Heart left ventricle (tissue), 16 donors: Measurements from ENCODE around the gene CTSH. TPM values are rescaled to one million over a fixed set of nuclear protein-coding genes. Genes with fewer than 3 reads are reported as not detected.

Experiments used
- ATAC-seq, 4 donors: fragments of 200-7000 bp; cut with Tn5 transposase; one replicate each; pipeline ENCODE4 v1.9.1; 2020 to 2022; ENCODE audit warnings: moderate library complexity in 4 of 4, mild to moderate bottlenecking in 3 of 4, moderate number of reproducible peaks in 1 of 4
- DNase-seq, 5 donors: peaks; one replicate each; pipeline ENCODE4 v3.0.0-alpha.2; 2020
- H3K27ac ChIP-seq, 12 donors: fragments of 200-600 bp; sonication (generic) in 4 of 12; one replicate each; pipeline versions ENCODE4 v1.5.0 to v1.8.0; 2016 to 2022; ENCODE audit warnings: mild to moderate bottlenecking in 2 of 12
- H3K27me3 ChIP-seq, 9 donors: fragments of 200-600 bp; sonication (generic) in 2 of 9; one replicate each; pipeline versions ENCODE4 v1.5.1 to v1.8.0; 2016 to 2022; ENCODE audit warnings: mild to moderate bottlenecking in 3 of 9
- H3K36me3 ChIP-seq, 9 donors: fragments of 200-600 bp; sonication (generic) in 2 of 9; one replicate each; pipeline versions ENCODE4 v1.5.0 to v1.8.0; 2018 to 2022; ENCODE audit warnings: mild to moderate bottlenecking in 2 of 9
- H3K4me1 ChIP-seq, 12 donors: fragments of 200-600 bp; sonication (generic) in 4 of 12; one replicate each; pipeline versions ENCODE4 v1.5.0 to v1.8.0; 2016 to 2022; ENCODE audit warnings: mild to moderate bottlenecking in 3 of 12
- H3K4me3 ChIP-seq, 12 donors: fragments of 200-600 bp; sonication (generic) in 4 of 12; one replicate each; pipeline versions ENCODE4 v1.5.0 to v1.8.0; 2017 to 2022; ENCODE audit warnings: mild to moderate bottlenecking in 9 of 12, moderate library complexity in 4 of 12
- H3K9me3 ChIP-seq, 12 donors: fragments of 200-600 bp; sonication (generic) in 4 of 12; one replicate each; pipeline versions ENCODE4 v1.5.0 to v1.8.0; 2016 to 2022; ENCODE audit warnings: mild to moderate bottlenecking in 1 of 12
- CTCF ChIP-seq, 12 donors: fragments of 200-600 bp; sonication (generic) in 4 of 12; IDR thresholded peaks; one replicate each; pipeline versions ENCODE4 v1.5.0 to v1.8.0; 2018 to 2022; ENCODE audit warnings: antibody characterized with exemption in 12 of 12, mild to moderate bottlenecking in 5 of 12
- POLR2A ChIP-seq, 2 donors: fragments of 450-650 bp; IDR thresholded peaks; one replicate each; pipeline ENCODE4 v1.6.1; 2017; ENCODE audit warnings: antibody characterized with exemption in 2 of 2, mild to moderate bottlenecking in 2 of 2, moderate library complexity in 2 of 2
- WGBS, 4 donors: extraction: QIAGEN DNeasy Blood & Tissue Kit in 2 of 4; methylation state at CpG; one replicate each; pipeline versions ENCODE4 v1.1.5 to v1.1.7; 2013 to 2018; 5-methylcytosine and 5-hydroxymethylcytosine counted together
- intact Hi-C, 10 donors: fragments of 100-400 bp; cut with DNase I; formaldehyde crosslinking; loops; one replicate each; pipeline versions ENCODE4 v1.11.1 to v1.14.2; 2022
- polyA plus RNA-seq, 2 donors: library from polyadenylated mRNA; stranded (reverse); fragments of 200-250 nt; gene quantifications; one replicate each; pipeline ENCODE4 v1.2.3, GENCODE V29; 2013
- total RNA-seq, 9 donors: library from RNA; depleted of rRNA in 2 of 9; stranded (reverse); fragments of >200 nt in 2 of 9; fragmentation: NEBNext Ultra II Directional in 3 of 9; extraction: Animal tissue kit (Norgen Biotek cat#: 25700) in 3 of 9; gene quantifications; one replicate each; pipeline versions ENCODE4 v1.1.0 to v1.2.4, GENCODE V29; 2016 to 2023
- donor health status: ischemic (EF 13 %, LVEDD 7.1; RV severe dilation, severe dysfunction).
- donor health status: healthy with polysubstance abuse.
- donor health status: DM: no; HTN: yes; CAD: no.
- donor health status: DM: no; HTN: no; CAD: no.
- donor health status: ischemic (EF 25% LVEDD 6.9; RV normal size, moderate dysfunction).
- donor health status: ischemic (EF 25% LVEDD 5.7; RV mildly dilated, moderate dysfunction).
- donor health status: healthy.
- donor health status: DM: yes; HTN: yes; CAD: no.
- donor health status: ischemic (EF 35%, LVEDD 5.7; RV mildly dilated, moderate dysfunction).
- donor health status: nonischemic (EF 11% LVEDD 7.7; RV severe dilation, severe dysfunction).
- donor health status: DM: yes; HTN: yes; CAD: no.
- donor health status: PGD.
- donor health status: ischemic (EF 29% LVEDD 5.4; RV normal size, mild dysfunction).
- donor health status: nonischemic (EF 23%, LVEDD 6.1; RV moderate dilation, normal function).

Gene CTSH
- total and polyA plus RNA-seq, 11 donors = 27.8 to 165 (median 82.4) TPM

GRCh38 chr15:78898540-78898939 lies 46.3 kb downstream of the CTSH start:
- WGBS, 4 donors = 73 to 93% (median 88%) methylated on average over 4 of the region's 4 CpGs
- no peaks in the 10 kb centered on the region for H3K27me3 ChIP-seq
- H3K9me3 ChIP-seq = no peaks in the 10 kb centered on the region
- H3K36me3 ChIP-seq = peaks cover 0 to 100% (median 100%) of the 10 kb centered on the region in 9 donors
- H3K27ac ChIP-seq = no peak overlapping the region
- no peak overlapping the region for H3K4me3 ChIP-seq
- H3K4me1 ChIP-seq = peaks cover 0 to 27% (median 16%) of the 10 kb centered on the region in 12 donors
- intact Hi-C loops = no loop called here
- TF ChIP-seq CTCF (IDR thresholded peaks at IDR 0.05) = no peak
- TF ChIP-seq POLR2A (IDR thresholded peaks at IDR 0.05) = no peak
- no peak for ATAC-seq
- DNase-seq = no peak

DNA sequence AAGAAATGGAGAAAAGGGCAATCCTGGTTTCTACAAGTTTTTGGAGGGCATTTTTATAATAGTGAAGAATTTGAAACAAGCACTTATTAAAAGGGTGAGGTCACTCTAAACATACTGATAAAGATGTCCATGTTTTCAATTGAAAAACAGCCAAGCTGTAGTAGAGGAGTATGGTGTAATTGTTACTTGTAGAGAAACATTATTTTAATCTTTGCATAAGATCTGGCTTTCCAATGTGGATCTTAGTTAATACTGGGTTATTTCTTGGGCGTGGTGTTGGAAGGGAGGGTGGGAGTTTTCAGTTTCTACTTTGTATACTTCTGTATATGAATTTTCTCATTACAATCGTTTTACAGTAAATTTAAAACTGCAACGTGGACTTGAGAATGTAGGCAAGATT lies 49.4 kb downstream of the CTSH start:
- intact Hi-C loops = no loop called here
- Histone ChIP-seq H3K36me3 (peaks cover 0 to 100% (median 100%) of the 10 kb centered on the region in 9 donors), H3K4me1 (no peaks in the 10 kb centered on the region), H3K27ac (no peak overlapping the region), H3K9me3 (no peaks in the 10 kb centered on the region), H3K4me3 (no peak overlapping the region), H3K27me3 (no peaks in the 10 kb centered on the region)
- 81 to 89% (median 86%) methylated on average over 3 of the region's 3 CpGs for WGBS, 4 donors
- TF ChIP-seq CTCF (IDR thresholded peaks at IDR 0.05) = no peak
- no peak for TF ChIP-seq POLR2A (IDR thresholded peaks at IDR 0.05)
- ATAC-seq = no peak
- no peak for DNase-seq

- no peak for ATAC-seq
- Histone ChIP-seq H3K27me3 (no peaks in the 10 kb centered on the region), H3K27ac (no peak overlapping the region), H3K4me3 (no peak overlapping the region), H3K4me1 (peaks cover 0 to 5% (median 0%) of the 10 kb centered on the region in 12 donors), H3K9me3 (no peaks in the 10 kb centered on the region), H3K36me3 (peaks cover 0 to 100% (median 100%) of the 10 kb centered on the region in 9 donors)
- WGBS, 4 donors = 73 to 86% (median 77%) methylated on average over 2 of the region's 2 CpGs
- DNase-seq = no peak
- intact Hi-C loops = no loop called here
- TF ChIP-seq CTCF (IDR thresholded peaks at IDR 0.05) = no peak
- TF ChIP-seq POLR2A (IDR thresholded peaks at IDR 0.05) = no peak
These were observed 51.3 kb downstream of the CTSH start for GRCh38 chr15:78893538-78893937.

- Histone ChIP-seq H3K9me3 (no peaks in the 10 kb centered on the region), H3K27me3 (no peaks in the 10 kb centered on the region), H3K4me1 (peaks cover 0 to 36% (median 7%) of the 10 kb centered on the region in 12 donors), H3K27ac (no peak overlapping the region), H3K36me3 (peaks cover 0 to 99% (median 96%) of the 10 kb centered on the region in 9 donors), H3K4me3 (no peak overlapping the region)
- TF ChIP-seq POLR2A (IDR thresholded peaks at IDR 0.05) (no peak), CTCF (IDR thresholded peaks at IDR 0.05) (no peak)
- ATAC-seq = no peak
- 76 to 80% (median 80%) methylated on average over 4 of the region's 4 CpGs for WGBS, 4 donors
- intact Hi-C loops = no loop called here
- no peak for DNase-seq
These were observed 55.8 kb downstream of the CTSH start for GRCh38 chr15:78889000-78889399.
